Measurements from ENCODE around the gene SERF1B. TPM values are rescaled to one million over a fixed set of nuclear protein-coding genes. Genes with fewer than 3 reads are reported as not detected.
"Not testable (repeated sequence)": the region's sequence is repeated elsewhere in the genome, so short reads cannot be mapped to it uniquely, and the experiment has no call there.

Gene SERF1B
- 46.3 TPM for polyA plus RNA-seq (2012; ENCODE audit: insufficient read depth, insufficient read length)

GRCh38 chr5:70025106-70025844 lies at the start of gene SERF1B:
SERF1B (plus strand) TSS chr5:70025251; CDS start chr5:70025452, 201 bp downstream.
- not testable (repeated sequence) for H3K4me3 ChIP-seq (ENCODE audit: low read length); DNase-seq (ENCODE audit: low read depth, low spot score)

GRCh38 chr5:69991713-69992112 lies 33.3 kb upstream of the SERF1B start:
- not testable (repeated sequence) for H3K4me3 ChIP-seq (ENCODE audit: low read length); DNase-seq (ENCODE audit: low read depth, low spot score)

GRCh38 chr5:69995535-69995934 lies 29.5 kb upstream of the SERF1B start:
- H3K4me3 ChIP-seq (ENCODE audit: low read length); DNase-seq (ENCODE audit: low read depth, low spot score): not testable (repeated sequence)

- not testable (repeated sequence) for H3K4me3 ChIP-seq (ENCODE audit: low read length)
These were observed 4.4 kb upstream of the SERF1B start for GRCh38 chr5:70020660-70021059.

GRCh38 chr5:70025845-70026145 lies 744 bp downstream of the SERF1B start:
- DNase-seq (ENCODE audit: low read depth, low spot score); H3K4me3 ChIP-seq (ENCODE audit: low read length): not testable (repeated sequence)

More at GRCh38 chr5:70020660-70021059, 4.4 kb upstream of the SERF1B start:
- not testable (repeated sequence) for DNase-seq (ENCODE audit: low read depth, low spot score)

- H3K4me3 ChIP-seq (ENCODE audit: low read length); DNase-seq (ENCODE audit: low read depth, low spot score): not testable (repeated sequence)
These were observed 6.2 kb downstream of the SERF1B start for GRCh38 chr5:70031204-70031603.

GRCh38 chr5:70041411-70041810 lies 16.4 kb downstream of the SERF1B start:
- DNase-seq (ENCODE audit: low read depth, low spot score) = not testable (repeated sequence)

GRCh38 chr5:70049790-70050142 lies 24.7 kb downstream of the SERF1B start:
- H3K4me3 ChIP-seq (ENCODE audit: low read length); DNase-seq (ENCODE audit: low read depth, low spot score): not testable (repeated sequence)

More at GRCh38 chr5:70041411-70041810, 16.4 kb downstream of the SERF1B start:
- H3K4me3 ChIP-seq (ENCODE audit: low read length) = not testable (repeated sequence)

- not testable (repeated sequence) for H3K4me3 ChIP-seq (ENCODE audit: low read length); DNase-seq (ENCODE audit: low read depth, low spot score)
These were observed 31.4 kb downstream of the SERF1B start for GRCh38 chr5:70056289-70056942.

- not testable (repeated sequence) for H3K4me3 ChIP-seq (ENCODE audit: low read length); DNase-seq (ENCODE audit: low read depth, low spot score)
These were observed 32.1 kb downstream of the SERF1B start for GRCh38 chr5:70057140-70057539.

- H3K4me3 ChIP-seq (ENCODE audit: low read length); DNase-seq (ENCODE audit: low read depth, low spot score): not testable (repeated sequence)
These were observed 52.6 kb downstream of the SERF1B start for GRCh38 chr5:70077632-70078031.

GRCh38 chr5:70088907-70089464 lies 63.9 kb downstream of the SERF1B start:
- not testable (repeated sequence) for DNase-seq (ENCODE audit: low read depth, low spot score); H3K4me3 ChIP-seq (ENCODE audit: low read length)

- H3K4me3 ChIP-seq (ENCODE audit: low read length); DNase-seq (ENCODE audit: low read depth, low spot score): not testable (repeated sequence)
These were observed 66.7 kb downstream of the SERF1B start for GRCh38 chr5:70091776-70092175.

Data from Jurkat, Clone E6-1 (cell line).